Psoas muscle (tissue), 8 donors: ENCODE data around the gene ASB13. TPM values are rescaled to one million over a fixed set of nuclear protein-coding genes. Genes with fewer than 3 reads are reported as not detected.

Source experiments
- ATAC-seq, 4 donors: fragments of 200-7000 bp; cut with Tn5 transposase; one replicate each; pipeline ENCODE4 v1.9.1; 2020; ENCODE audit warnings: moderate library complexity in 3 of 4, mild to moderate bottlenecking in 2 of 4
- DNase-seq, 2 donors: peaks; one replicate each; pipeline ENCODE4 v3.0.0-alpha.2; 2020
- H3K27ac ChIP-seq: fragments of 200-600 bp; one replicate; pipeline ENCODE4 v1.8.0; 2022
- H3K27me3 ChIP-seq, 3 donors: fragments of 200-600 bp in 1 of 3; one replicate each; pipeline versions ENCODE4 v1.6.1 to v1.8.0; 2013 to 2022; ENCODE audit warnings: low read length in 2 of 3, mild to moderate bottlenecking in 2 of 3, moderate library complexity in 1 of 3; ENCODE audit not compliant: insufficient read depth in 3 of 3
- H3K36me3 ChIP-seq, 2 donors: fragments of 200-600 bp in 1 of 2; one replicate each; pipeline versions ENCODE4 v1.6.1 to v1.8.0; 2013 to 2022; ENCODE audit warnings: low read depth in 1 of 2, mild to moderate bottlenecking in 1 of 2, moderate library complexity in 1 of 2; ENCODE audit not compliant: insufficient read depth in 1 of 2
- H3K4me1 ChIP-seq: fragments of 200-600 bp; one replicate; pipeline ENCODE4 v1.8.0; 2022
- H3K4me3 ChIP-seq: fragments of 200-600 bp; one replicate; pipeline ENCODE4 v1.8.0; 2022; ENCODE audit warnings: mild to moderate bottlenecking
- H3K9me3 ChIP-seq: fragments of 200-600 bp; one replicate; pipeline ENCODE4 v1.8.0; 2022
- CTCF ChIP-seq: fragments of 200-600 bp; IDR thresholded peaks from one replicate; pipeline ENCODE4 v1.8.0; 2022; ENCODE audit warnings: antibody characterized with exemption
- WGBS, 3 donors: extraction: QIAGEN DNeasy Blood & Tissue Kit; methylation state at CpG; one replicate each; pipeline versions ENCODE4 v1.1.6 to v1.1.7; 2013; 5-methylcytosine and 5-hydroxymethylcytosine counted together
- intact Hi-C, 2 donors: fragments of 100-400 bp; cut with DNase I; formaldehyde crosslinking; loops; one replicate each; pipeline versions ENCODE4 v1.11.0 to v1.14.2; 2022
- polyA plus RNA-seq, 3 donors: library from polyadenylated mRNA; stranded (reverse); fragments of 200-250 nt; gene quantifications; one replicate each; pipeline ENCODE4 v1.2.3, GENCODE V29; 2013
- total RNA-seq, 4 donors: library from RNA; stranded (reverse); fragmentation: NEBNext Ultra II Directional in 2 of 4; extraction: Animal tissue kit (Norgen Biotek cat#: 25700) in 2 of 4; gene quantifications; one replicate each; pipeline versions ENCODE4 v1.2.1 to v1.2.4, GENCODE V29; 2021 to 2023
- donor health status: healthy with polysubstance abuse.
- donor health status: DM: no; HTN: no; CAD: no; lungs with moderate emphysema.
- donor health status: Bipolar disorder and iron deficiency.
- donor health status: healthy.
- donor health status: DM: yes; HTN: yes; CAD: no.
- donor health status: DM: no; HTN: no; CAD: no.
- donor health status: DM: no; HTN: no; CAD: no.
- donor health status: DM: yes; HTN: yes; CAD: no.

Gene ASB13
- total and polyA plus RNA-seq, 7 donors: 9.8 to 20.8 (median 14.2) TPM

DNA sequence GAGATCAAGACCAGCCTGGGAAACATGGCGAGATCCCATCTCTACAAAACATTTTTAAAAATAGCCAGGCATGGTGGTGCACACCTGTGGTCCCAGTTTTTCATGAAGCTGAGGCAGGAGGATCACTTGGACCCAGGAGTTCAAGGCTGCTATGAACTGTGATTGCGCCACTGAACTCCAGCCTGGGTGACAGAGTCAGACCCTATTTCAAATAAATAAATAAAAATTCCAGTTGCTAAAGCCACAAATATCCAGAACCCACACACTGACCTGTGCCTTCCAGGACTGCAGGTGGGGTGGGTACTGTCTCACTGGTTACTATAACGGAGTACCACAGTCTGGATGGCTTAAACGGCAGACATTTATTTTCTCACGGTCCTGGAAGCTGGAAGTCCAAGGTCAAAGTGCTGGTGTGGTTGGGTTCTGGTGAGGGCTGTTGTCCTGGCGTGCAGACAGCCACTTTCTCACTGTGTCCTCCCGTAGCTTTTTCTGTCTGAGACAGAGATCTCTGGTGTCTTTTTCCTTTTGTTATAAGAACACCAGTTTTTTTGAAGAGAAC, 38.8 kb downstream of the ASB13 start:
- Histone ChIP-seq H3K27ac (no peak overlapping the region), H3K36me3 (no peaks in the 10 kb centered on the region), H3K9me3 (no peaks in the 10 kb centered on the region), H3K4me1 (peaks cover 11% of the 10 kb centered on the region), H3K4me3 (no peak overlapping the region), H3K27me3 (no peaks in the 10 kb centered on the region)
- TF ChIP-seq CTCF: no peak
- DNase-seq (no peak), ATAC-seq (no peak)
- 73 to 81% (median 73%) methylated on average over 7 of the region's 7 CpGs for WGBS, 3 donors
- intact Hi-C loops: no loop called here

GRCh38 chr10:5625992-5626777, 40.2 kb downstream of the ASB13 start:
- peak overlapping the region; percentile 24 for H3K27ac ChIP-seq
- DNase-seq: no peak
- no peaks in the 10 kb centered on the region for H3K36me3 ChIP-seq
- H3K4me3 ChIP-seq: no peak overlapping the region
- peak; percentile 31 to 64 (median 51) for ATAC-seq
- H3K4me1 ChIP-seq: peaks cover 8% of the 10 kb centered on the region
- WGBS, 3 donors: 25 to 35% (median 30%) methylated on average over 13 of the region's 13 CpGs
- no peak for TF ChIP-seq CTCF
- no peaks in the 10 kb centered on the region for H3K27me3 ChIP-seq
- H3K9me3 ChIP-seq: no peaks in the 10 kb centered on the region
- intact Hi-C loops: no loop called here

GRCh38 chr10:5624701-5625100, 41.7 kb downstream of the ASB13 start:
- DNase-seq (no peak), ATAC-seq (no peak)
- intact Hi-C loops: loop anchor here in 1 of 2 donors (5.0 kb wide), 1 partner anchor 182 kb away; no protein-coding TSS in a partner anchor
- WGBS, 3 donors: 94 to 98% (median 96%) methylated on average over 24 of the region's 24 CpGs
- Histone ChIP-seq H3K4me3 (no peak overlapping the region), H3K4me1 (peaks cover 8% of the 10 kb centered on the region), H3K27ac (no peak overlapping the region), H3K9me3 (no peaks in the 10 kb centered on the region), H3K27me3 (no peaks in the 10 kb centered on the region), H3K36me3 (no peaks in the 10 kb centered on the region)
- no peak for TF ChIP-seq CTCF

GRCh38 chr10:5623081-5623748, 43.2 kb downstream of the ASB13 start:
- Histone ChIP-seq H3K27me3 (no peaks in the 10 kb centered on the region), H3K27ac (no peak overlapping the region), H3K9me3 (no peaks in the 10 kb centered on the region), H3K4me3 (no peak overlapping the region), H3K4me1 (peaks cover 21% of the 10 kb centered on the region), H3K36me3 (no peaks in the 10 kb centered on the region)
- DNase-seq: peak; percentile 91 to 95
- TF ChIP-seq CTCF: peak; percentile 90
- WGBS, 3 donors: 11 to 14% (median 11%) methylated on average over 19 of the region's 19 CpGs
- intact Hi-C loops: loop anchor here (1.0 to 5.0 kb wide), 2 partner anchors 180 to 181 kb away; no protein-coding TSS in a partner anchor
- ATAC-seq: peak; percentile 87 to 94 (median 90)
